DMS53 (cell line): ENCODE data around the gene SERPINA12.

ENCODE experiments used
- DNase-seq: peaks from one replicate; lab custom pipeline; 2025; lab: John Stamatoyannopoulos, UW

The SERPINA12 gene, protein sequence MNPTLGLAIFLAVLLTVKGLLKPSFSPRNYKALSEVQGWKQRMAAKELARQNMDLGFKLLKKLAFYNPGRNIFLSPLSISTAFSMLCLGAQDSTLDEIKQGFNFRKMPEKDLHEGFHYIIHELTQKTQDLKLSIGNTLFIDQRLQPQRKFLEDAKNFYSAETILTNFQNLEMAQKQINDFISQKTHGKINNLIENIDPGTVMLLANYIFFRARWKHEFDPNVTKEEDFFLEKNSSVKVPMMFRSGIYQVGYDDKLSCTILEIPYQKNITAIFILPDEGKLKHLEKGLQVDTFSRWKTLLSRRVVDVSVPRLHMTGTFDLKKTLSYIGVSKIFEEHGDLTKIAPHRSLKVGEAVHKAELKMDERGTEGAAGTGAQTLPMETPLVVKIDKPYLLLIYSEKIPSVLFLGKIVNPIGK

DNA sequence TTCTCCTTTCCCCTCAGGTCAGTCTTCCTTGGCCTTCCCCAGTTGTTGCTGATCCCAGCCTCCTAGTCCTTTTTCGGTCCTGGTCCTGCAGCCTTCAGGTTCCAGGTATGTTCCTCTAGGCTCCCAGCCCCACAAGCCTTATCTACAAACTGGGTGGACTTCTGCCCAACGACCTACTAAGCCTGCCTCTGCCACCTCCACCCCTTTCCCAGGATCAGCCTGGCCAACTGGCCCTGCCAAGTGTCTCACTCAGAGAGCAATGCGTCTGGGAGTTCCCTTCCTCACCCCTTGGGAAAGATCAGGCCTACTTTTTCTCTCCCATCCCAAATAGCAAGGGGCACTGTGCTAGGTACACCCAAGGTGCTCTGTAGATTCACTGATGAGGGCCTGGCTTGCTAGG lies at the start of gene SERPINA12:
SERPINA12 (minus strand) TSS at position 114 of the 400 bp plus-strand sequence. CDS start 11,072 bp downstream, outside the sequence.
- DNase-seq = no peak

DNA sequence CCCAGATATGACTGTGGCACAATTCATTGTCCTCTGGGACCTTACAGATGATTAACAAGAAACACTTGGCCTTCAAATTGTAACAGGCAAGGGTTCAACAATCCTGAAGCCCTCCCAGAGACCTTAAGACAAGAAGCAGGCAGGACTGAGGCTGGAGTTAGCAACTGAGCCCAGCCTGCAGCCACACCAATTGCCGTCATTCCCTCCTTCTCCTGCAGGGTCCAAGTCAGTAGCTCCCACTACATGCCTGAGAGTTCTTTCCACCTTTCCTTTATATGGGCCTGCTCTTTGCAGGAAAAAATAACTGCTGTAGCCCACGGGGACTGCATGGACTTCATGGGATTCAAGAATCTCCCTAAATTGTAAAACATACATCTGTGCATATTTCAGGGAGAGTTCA lies 49.6 kb upstream of the SERPINA12 start:
- no peak for DNase-seq

DNA sequence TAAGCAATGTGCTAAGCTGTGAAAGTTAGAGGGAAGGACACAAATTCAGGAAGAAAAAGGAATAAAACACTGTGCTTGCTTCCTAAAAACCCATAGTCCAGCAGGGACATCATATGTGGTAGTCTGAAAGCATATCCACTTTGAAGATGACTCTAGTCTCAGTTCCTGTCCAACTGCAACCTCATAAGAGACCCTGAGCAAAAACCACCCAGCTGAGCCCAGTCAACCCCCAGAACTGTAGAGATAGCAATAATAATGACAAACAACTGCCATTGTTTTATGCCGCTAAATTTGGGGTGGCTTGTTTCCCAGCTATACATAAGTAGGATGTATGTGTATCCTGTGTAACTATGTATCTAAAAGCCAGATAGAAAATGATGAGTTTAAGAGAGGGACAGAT lies 48.1 kb upstream of the SERPINA12 start:
- no peak for DNase-seq

DNA sequence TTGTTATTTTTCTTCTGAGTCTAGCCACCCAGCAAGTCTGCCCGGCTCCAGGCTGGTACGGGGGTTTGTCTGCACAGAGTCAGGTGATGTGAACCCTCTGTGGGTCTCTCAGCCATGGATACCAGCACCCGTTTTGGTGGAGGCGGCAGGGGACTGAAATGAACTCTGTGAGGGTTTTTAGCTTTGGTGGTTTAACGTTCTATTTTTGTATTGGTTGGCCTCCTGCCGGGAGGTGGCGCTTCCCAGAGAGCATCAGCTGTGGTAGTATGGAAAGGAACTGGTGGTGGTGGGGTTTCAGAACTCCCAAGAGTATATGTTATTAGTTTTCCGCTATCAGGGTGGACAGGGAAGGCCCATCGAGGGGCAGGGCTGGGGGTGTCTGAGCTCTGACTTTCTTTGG lies 46.7 kb upstream of the SERPINA12 start:
- DNase-seq = no peak

DNA sequence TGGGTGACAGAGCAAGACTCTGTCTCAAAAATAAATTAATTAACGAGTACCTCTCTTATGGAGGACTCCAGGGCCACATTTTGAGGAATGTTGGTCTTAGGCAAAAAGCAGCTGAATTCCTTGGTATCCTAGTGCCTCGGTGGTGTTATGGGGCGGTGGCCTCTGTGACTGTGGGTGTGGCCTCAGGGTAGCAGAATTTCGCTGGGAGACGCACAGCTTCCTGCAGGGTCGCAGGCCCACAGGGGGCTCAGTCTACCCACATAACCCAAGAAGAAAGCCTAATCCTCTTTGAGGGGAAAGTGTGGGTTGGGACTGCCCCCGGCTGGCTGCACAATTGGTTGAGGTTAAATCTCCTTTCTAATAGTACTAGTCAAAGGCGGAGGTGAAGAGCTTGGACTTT lies 40.8 kb upstream of the SERPINA12 start:
- no peak for DNase-seq

DNA sequence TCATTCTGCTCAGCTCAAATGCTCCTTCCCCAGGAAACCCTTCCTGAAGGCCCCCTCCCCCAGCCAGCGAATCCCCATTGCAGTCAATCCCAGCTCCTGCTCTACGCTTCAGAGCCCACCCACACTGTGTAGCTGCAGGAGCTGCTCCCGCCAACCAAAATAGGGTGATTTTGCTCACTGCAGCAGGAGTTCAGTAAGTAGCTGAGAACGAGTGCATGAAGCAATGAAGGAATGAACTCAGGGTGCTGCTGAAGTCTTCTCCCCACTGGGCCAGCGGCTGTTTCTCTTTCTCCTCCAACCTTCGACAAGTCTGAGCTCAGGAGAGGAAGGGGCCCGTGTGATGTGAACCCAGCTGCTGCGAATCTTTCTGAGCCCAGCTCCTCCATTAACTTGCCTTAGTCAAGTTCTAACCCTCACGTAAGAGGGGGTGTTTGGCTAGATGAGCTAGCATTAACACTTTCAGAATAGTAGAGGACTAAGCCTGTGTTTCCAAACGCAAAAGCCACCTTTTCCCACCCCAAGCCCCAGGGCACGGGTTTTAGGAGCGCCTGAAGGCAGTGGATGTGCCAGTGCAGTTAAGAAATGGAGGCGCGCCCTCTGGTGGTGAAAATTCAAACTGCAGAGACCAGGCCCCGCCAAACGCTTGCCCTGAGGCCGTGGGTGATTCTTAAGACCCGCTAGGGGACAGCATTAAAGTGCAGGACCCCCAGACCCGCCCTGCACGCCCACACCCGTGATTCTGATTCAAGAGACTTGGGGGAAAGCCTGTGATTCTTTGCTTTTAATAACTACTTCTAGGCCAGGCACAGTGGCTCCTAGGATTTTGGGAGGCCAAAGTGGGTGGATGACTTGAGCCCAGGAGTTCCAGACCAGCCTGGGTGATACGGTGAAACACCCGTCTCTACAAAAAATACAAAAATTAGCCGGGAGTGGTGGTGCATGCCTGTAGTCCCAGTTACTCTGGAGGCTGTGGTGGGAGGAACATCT lies 40.0 kb upstream of the SERPINA12 start:
- peak; percentile 31 for DNase-seq

DNA sequence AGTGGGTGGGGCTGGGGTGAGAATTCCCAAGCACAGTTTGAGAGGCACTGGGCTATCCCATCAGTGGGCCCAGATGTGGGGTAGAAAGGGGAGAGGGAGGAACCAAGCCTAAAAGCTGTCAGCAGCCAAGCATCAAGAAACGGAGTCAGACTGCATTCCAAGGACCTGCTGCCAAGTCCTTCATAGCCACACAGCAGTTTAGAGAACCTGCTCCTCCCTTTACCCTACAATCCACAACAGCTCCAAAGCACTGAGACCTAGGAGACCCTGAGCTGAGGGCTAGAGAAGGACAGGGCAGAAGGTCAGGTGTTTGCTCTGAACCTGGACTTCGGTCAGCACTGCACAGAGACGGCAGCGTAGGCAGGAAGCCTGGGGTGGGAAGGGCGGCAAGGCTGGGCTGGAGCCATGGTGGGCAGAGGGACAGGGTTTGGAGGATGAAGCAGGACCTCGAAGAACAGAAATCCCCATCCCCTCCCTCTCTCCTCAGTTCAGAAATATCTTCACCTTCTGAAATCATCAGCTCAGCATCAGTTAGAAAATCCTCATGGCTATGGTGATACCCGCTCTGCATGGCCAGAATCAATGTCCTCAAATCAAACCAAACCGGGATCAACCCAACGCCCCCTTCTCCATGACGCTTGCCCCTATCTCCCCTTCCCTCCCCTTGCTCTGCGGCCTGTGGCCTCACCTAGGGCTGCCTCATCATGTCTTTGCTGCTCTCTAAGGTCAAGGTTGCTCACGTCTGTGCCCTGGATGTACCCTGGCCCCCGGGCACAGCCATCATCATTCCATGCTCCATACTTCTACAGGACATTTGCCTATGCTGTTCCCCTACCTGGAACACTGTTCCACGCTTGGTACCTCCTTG lies 39.1 kb upstream of the SERPINA12 start:
- no peak for DNase-seq

DNA sequence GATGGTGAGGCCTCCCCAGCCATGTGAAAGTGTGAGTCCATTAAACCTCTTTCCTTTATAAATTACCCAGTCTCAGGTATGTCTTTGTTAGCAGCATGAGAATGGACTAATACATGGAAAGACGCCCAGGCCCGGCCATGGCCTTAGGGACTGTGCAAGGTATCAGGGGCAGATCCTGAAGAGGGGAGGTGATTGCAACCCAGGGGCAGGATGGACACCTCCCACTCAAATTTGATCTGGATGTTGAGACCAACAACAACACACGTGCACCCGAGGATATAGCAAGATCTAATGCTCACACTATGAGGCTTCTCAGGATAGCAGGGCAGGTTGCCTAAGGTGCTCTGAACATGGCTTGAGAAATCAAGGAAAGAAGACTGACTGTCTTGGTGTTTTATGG lies 38.5 kb upstream of the SERPINA12 start:
- DNase-seq = no peak

DNA sequence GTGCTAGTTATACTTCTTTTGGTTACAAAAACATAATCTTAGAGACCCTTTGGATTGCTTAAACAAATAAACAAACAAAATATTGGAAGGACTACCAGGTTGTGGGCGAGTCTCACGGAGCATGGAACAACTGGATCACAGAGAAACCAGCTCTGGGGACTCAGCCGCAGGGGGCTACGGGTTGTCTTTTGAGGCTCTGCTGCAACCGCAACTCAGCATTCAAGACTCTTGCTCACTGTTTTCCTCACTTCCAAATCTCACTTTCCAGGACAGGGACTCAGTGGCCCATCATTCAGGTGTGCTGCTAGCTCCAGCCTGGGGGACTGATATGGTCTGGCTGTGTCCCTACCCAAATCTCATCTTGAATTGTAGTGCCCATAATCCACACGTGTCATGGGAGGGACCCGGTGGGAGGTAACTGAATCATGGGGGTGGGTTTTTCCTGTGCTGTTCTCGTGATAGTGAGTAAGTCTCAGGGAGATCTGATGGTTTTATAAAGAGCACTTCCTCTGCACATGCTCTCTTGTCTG lies 37.9 kb upstream of the SERPINA12 start:
- DNase-seq = no peak

DNA sequence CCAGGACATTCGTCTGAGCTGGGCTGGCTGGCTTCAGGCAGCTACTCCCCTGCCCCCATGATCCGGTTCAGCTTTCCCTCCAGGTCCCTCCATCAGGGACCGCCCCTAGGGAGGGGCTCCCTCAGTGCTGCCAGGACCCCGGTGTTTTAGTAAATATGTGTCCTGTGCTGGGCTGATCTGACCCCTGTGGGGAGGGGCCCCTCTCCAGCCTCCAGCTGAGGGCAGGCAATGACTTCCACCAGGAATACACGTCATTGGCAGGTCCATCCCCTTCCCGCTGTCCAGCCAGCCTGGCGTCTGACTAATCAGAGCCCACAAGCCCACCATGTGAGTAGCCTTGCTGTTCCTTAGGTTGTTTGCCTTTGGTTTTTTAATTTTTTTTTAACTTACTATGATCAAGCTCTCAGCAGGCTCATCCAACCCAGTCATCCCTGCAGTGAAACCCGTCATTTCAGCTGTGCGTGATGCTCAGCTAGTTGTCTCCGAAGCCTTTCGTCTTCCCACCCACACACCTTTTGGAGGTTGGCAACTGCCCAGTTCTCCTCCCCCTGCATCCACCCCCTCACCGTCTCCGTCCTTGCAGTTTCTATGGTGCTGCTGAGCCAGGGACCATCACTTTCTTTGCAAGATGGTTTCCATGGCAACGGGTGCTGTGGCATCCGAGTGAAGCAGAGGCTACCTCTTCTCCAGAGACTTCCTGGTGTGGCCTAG lies 36.0 kb upstream of the SERPINA12 start:
- DNase-seq = peak; percentile 6

DNA sequence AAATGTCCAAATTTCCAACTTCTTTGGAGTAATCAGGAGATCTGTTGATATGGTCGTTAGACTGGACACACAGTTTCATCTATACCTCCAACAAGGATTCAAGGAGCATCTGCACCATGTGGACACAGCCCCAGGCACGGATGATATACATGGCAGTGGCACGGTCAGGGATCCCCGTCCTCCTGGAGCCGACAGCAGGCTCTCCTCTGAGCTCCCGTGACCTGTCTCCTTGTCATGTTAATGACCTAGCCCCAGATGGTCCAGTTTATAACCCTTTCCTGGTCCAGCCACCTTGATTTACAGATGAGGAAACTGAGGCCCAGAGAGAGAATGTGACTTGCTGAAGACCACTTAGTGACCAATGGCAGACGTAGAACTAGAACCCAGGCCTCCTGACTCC lies 35.5 kb upstream of the SERPINA12 start:
- no peak for DNase-seq

DNA sequence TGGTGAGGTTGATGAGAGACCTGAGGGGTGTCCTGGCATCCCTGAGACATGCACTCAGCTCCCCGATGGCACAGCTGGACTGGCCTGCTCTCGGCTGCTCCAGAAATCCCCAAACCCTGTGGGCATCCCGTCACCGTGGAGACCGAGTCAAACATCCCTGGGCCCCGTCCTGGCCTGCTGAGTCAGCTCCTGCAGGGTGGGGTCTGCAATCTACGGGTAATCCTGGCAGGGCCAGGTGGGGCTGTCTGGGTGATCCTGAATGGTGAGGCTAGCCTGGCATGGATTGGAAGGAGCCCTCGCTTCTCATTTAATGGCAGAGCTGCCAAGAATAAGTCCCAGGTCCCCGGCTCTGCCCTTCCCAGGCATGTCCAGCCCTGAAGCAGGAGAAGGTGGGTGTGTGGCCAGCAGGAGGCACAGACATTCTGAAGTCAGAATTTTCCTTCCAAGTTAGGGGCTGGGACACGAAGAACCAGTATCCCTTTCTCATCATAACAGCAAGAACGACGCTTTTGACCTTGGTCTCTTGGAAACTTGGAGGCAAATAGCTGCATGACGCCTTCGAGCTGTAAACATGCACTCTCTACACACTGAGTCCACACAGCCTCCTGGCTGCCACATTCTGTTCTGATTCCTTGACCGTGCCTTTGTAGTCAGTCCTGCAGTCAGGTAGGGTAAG lies 34.3 kb upstream of the SERPINA12 start:
- no peak for DNase-seq

DNA sequence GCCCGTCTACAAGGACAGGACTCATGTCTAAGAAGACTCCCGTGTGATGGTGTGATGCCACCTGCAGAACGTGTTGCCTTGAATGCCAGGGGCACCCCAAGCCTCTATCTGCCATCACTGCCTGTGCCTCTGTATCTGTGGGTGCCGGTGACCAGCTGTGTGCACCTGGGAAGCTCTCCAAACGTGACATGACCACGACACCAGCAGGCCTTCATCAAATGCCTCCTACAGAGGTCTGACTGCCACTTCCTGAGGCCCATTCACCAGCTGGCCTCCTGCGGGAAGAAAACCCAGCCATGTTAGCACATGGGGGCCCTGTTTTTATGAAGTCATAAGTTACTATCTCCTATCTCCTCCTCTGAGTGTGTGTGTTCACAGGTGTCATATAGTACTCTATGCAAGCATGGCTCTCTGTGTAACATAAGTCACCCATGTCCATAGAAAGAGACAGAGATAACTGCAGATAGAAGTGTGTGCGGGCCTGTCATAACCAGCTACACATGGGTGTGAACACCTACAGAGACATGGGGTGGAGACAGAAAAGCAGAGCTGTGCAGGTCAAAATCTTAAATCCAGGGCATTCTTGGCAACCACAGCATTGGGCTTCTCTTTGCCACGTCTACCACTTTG lies 33.7 kb upstream of the SERPINA12 start:
- no peak for DNase-seq

DNA sequence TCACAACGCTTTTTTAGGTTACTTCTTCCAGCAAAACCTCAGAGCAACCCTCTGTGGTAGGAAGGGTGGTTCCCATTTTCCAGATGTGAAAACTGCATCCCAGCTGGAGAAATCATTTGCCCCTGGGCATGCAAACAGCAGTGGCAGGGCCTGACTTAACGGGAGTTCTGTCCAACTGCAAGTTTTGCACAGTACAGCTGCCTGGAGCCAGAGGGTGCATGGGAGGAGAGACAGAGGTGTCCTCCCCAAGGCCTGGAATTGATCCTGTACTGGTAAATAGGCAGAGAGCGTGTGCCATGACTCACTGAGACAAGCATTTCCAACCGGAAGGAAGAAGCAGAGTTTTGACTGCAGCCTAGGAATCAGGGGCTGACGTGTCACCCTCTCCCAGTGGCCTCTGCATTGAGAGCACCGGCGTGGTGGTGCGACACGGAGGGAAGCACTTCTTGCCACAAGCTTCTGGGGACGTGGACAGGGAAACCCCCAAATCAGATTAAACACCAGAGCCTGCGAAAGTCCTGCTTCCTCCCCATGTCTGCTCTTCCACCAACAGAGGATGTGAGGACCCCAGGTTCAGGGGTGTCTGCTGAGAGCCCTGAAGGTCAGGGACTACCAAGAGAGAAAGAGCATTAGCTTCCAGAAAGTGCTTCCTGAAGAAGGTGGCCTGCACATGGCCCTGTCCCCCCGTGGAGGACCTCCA lies 33.0 kb upstream of the SERPINA12 start:
- no peak for DNase-seq

DNA sequence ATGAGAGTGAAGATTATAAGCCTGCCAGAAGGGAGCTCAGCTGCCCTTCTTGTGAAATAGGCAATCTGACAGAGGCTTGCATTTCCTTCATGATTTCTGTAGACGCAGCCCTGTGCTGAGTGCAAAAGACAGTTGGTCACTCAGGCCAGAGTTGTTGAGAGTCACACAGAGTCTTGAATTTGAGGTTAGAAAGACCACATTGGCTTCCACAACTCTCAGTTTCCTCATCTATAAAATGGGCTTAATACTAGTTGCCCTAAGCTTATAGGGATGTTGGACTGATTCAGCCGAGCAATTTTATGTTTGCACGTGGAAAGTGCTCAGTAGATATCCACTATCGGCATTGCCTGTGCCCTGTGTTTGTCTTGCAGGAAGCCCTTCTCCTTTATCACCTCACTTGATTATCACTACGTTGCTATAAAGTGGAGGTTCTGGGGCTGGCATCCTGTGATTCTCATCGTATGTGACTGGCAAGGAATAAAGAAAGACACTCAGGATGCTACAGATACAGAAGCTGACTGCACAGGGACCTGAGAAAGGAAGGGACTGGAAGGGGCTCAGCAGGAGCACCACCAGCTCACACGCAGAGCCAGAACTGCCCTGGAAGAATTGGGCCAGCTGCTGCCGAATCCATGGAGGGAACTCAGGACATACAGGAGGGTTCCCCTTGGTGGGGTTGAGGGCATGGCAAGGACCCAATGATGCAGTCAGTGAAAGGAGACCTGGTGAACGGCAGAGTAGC lies 32.1 kb upstream of the SERPINA12 start:
- no peak for DNase-seq

DNA sequence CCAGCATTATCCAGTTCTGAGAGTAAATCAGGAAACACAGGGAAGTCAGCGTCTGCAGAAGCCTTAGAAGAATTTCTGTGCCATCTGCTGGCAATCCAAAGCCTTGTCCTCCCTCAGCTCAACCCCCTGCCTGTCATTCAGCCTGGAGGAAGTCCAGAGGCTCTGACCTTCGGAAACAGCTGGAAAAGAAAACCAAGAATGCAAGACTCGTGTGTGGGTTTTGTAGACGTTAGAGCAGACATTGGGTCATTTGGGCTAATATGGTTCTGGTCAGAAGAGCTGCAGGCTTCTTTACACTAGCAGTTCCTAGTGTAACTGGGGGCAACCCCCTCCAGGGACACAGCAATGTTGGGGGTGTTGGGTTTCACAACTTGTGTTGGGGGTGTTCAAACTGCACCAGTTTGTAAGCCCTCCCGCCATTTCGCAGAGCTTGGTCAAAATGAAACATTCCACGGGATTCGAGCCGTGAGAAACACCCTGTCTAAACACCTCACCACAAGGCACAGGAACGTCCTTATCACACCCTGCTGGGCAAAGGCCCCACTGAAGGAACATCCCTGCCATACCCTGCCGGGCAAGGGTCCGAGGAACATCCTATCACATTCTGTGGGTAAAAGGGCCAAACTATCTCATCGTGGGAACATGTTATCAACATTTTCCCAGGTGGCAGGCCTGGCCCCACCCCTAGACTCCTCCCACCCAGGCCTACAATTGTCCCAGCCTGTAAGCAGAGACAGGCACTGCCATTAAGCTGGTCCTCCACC lies 30.9 kb upstream of the SERPINA12 start:
- no peak for DNase-seq

DNA sequence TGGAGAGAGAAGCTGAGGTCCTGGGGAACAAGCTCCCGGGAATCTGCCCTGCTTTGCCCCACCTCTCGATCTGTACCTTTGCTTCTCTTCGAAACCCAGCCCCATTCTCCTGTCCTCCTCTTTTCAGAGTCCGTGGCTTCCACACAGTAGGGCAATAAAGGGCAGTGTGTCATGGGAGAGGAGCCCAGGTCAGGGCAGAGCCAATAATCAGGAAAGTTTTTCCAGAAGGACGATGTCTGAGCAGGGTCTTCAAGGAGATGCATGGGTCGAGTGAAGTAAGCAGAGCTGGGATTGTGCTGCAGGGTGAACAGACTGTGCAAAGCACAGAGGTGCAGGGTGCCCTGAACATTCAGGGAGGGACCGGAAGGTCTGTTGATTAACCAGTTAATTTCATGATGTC lies 29.9 kb upstream of the SERPINA12 start:
- DNase-seq = no peak
